Measurements from ENCODE around the gene ANAPC13. TPM values are rescaled to one million over a fixed set of nuclear protein-coding genes. Genes with fewer than 3 reads are reported as not detected.

Gene ANAPC13
- total RNA-seq, 8 experiments from 2014 or later, result 61.5 to 124 (median 103) TPM

DNA sequence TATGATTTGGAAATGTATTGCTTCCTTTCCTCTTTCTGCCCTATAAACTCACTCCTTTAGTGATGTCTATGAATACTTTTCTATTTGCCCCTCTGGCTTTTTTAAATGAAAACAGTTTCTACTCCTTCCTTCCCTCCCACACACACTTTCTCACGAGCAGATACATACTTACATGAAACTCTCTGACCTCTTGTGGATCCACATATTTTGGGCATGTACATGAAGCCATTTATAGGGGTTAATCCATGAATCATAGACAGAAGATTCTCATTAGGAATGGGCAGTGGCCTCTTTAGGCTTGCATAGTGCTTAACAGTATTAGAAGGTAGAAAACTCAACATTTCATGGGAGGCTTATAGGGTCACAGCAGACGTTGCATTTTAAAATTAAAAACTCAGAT is 24.8 kb downstream of the ANAPC13 start:
- ATAC-seq (replicated peaks in 6 of 8), result peak in 2 of 8 experiments; percentile 21 to 24
- peaks cover 4 to 12% of the 10 kb centered on the region in 2 donors for H3K4me1 ChIP-seq (replicated peaks in 1 of 2)
- no peak overlapping the region for H3K4me3 ChIP-seq
- in situ Hi-C loops (cut with MboI; ENCODE audit: low pct_unique_long_range_greater_than_20kb in 2 of 9, low sequenced_read_pairs in 9 of 9, unreplicated experiment in 9 of 9), result no loop called here
- no peak overlapping the region for H3K27ac ChIP-seq
- 0 to 100% (median 73%) methylated on average over 1 to 2 of the region's 2 CpGs; no CpG with 5 or more reads in 3 of the 10 experiments for WGBS, 10 experiments

DNA sequence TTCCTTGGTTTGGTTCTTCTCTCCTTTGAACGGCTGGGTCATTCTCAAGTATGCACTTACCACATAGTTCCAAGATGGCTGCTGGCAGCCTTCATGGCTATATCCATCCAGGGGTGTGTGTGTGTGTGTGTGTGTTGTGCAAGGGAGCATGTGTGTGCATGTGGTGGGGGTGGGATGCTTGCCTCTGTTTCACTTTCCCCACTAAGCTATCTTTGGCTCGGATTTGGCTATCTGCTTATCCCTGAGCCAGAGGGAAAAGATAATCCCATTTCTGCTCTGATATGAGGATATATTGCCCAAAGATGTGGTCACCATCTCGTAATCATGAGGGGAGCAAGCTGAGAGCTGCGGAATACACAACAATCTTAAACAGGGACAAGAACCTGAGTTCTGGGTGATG is 26.2 kb downstream of the ANAPC13 start:
- no peak for ATAC-seq (replicated peaks in 6 of 8)
- Histone ChIP-seq H3K27ac (no peak overlapping the region), H3K4me3 (no peak overlapping the region), H3K4me1 (replicated peaks in 1 of 2) (peaks cover 4 to 12% of the 10 kb centered on the region in 2 donors)
- in situ Hi-C loops (cut with MboI; ENCODE audit: low pct_unique_long_range_greater_than_20kb in 2 of 9, low sequenced_read_pairs in 9 of 9, unreplicated experiment in 9 of 9), result no loop called here
- WGBS, 10 experiments, result 20 to 100% (median 84%) methylated on average over 1 to 4 of the region's 4 CpGs; no CpG with 5 or more reads in 2 of the 10 experiments

DNA sequence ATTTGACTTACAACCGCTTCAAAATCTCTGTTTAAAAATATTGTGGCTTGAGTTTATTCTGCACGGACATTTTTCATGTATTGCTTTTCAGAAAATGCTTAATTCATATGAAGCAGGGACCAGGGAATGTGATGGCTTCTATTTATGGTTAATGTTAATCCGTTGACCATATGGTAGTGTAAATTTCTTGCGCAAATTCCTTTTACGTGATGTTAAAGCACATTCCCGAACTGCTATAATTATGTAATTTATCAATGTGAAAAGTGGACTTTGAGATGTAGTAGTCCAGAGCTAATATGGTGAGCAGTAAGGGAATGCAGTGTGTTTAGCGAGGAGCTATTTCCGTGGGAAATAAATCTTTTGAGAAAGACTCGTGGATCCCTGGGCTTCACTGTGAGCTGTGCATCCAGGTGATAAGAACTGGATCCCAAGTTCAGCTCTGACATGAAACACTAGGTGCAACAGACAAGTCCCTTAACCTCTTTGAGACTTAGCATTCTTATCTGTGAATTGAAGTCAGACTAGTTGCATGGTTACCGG is 27.3 kb downstream of the ANAPC13 start:
- 28 to 92% (median 84%) methylated on average over 1 to 10 of the region's 10 CpGs for WGBS, 10 experiments
- in situ Hi-C loops (cut with MboI; ENCODE audit: low pct_unique_long_range_greater_than_20kb in 2 of 9, low sequenced_read_pairs in 9 of 9, unreplicated experiment in 9 of 9), result no loop called here
- Histone ChIP-seq H3K4me1 (replicated peaks in 1 of 2) (peaks cover 1 to 4% of the 10 kb centered on the region in 2 donors), H3K27ac (no peak overlapping the region), H3K4me3 (no peak overlapping the region)
- peak in 2 of 8 experiments; percentile 25 to 62 for ATAC-seq (replicated peaks in 6 of 8)

DNA sequence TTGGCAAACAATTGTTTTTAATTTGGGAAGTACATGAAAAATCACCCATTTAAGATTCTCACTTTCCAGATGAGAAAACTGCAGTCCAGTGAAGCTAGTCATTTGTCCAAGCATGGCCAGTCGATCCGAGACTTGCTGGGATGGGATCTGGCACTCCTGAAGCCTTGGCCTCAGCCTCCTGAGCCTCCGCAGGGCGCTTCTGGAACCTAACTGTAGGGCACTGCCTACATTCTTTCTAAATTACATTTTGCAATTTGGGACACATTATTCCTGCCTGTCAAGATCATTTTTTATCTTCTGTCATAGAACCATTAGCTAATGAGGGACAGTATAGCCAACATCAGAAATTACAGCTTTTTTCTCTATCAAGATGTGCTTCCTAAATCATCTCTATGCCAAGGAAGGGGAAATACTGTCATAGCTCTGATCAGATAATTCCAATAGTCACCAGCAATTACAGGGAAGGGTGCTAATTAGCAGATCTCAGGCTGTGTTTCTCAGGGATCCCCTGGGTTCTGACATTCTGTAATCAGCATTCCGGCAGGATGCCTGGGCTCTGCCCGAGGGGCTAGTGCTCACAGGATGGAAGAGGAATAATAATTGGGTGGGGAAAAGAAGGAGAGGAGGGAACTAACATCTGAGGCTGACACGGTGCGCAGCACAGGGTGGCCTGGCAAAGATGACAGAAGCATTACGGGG is 28.3 kb downstream of the ANAPC13 start:
- Histone ChIP-seq H3K4me1 (replicated peaks in 1 of 2) (peaks cover 0 to 4% of the 10 kb centered on the region in 2 donors), H3K4me3 (no peak overlapping the region), H3K27ac (no peak overlapping the region)
- WGBS, 10 experiments, result 32 to 90% (median 77%) methylated on average over 2 to 9 of the region's 9 CpGs; no CpG with 5 or more reads in 3 of the 10 experiments
- in situ Hi-C loops (cut with MboI; ENCODE audit: low pct_unique_long_range_greater_than_20kb in 2 of 9, low sequenced_read_pairs in 9 of 9, unreplicated experiment in 9 of 9), result no loop called here
- peak in 6 of 8 experiments; percentile 12 to 90 (median 58) for ATAC-seq (replicated peaks in 6 of 8)

DNA sequence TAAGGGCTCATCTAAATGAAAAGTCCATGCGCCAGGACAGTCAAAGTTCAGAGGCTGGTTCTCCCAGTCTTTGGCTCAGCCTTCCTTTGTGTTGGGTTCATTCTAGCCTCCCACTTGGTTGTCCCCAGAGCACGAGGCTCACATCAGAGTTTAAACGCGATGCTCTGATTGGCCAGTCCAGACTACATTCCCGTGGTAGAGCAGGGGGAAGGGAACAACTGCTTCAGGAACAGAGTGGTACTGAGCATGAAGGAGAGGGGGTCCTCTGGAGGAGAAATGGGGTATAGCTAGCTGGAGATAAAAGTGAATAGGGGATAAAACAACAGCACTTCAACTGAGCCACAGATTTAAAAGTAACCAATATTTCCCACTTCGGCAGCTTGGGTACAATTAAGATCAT is 32.2 kb downstream of the ANAPC13 start:
- no peak overlapping the region for H3K4me3 ChIP-seq
- peaks cover 0 to 4% of the 10 kb centered on the region in 2 donors for H3K4me1 ChIP-seq (replicated peaks in 1 of 2)
- peak in 1 of 8 experiments; percentile 16 for ATAC-seq (replicated peaks in 6 of 8)
- no peak overlapping the region for H3K27ac ChIP-seq
- in situ Hi-C loops (cut with MboI; ENCODE audit: low pct_unique_long_range_greater_than_20kb in 2 of 9, low sequenced_read_pairs in 9 of 9, unreplicated experiment in 9 of 9), result no loop called here
- WGBS, 10 experiments, result 29 to 83% (median 53%) methylated on average over 2 to 5 of the region's 6 CpGs; no CpG with 5 or more reads in 2 of the 10 experiments

DNA sequence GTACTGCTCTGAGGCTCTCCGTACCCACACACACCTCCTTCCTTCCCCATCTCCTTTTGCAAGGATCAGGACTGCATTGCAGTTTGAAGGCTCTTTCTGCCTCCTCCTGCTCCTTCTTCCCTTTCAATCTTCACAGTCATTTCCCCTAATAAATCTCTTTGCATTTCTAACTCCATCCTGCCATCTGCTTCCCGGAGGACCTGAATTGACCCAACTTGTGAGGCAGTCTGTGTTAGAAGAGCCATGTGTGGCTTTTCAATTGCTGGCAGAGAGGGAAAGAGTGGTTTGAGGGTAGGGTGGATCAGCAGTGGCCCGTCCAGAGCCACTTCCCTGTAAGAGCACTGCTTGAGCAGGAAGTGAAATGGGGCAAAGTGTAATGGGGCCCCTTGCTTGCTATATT is 35.8 kb downstream of the ANAPC13 start:
- in situ Hi-C loops (cut with MboI; ENCODE audit: low pct_unique_long_range_greater_than_20kb in 2 of 9, low sequenced_read_pairs in 9 of 9, unreplicated experiment in 9 of 9), result no loop called here
- no peak for ATAC-seq (replicated peaks in 6 of 8)
- WGBS, 10 experiments, result 0 to 100% (median 67%) methylated on average over 1 to 2 of the region's 3 CpGs; no CpG with 5 or more reads in 3 of the 10 experiments

DNA sequence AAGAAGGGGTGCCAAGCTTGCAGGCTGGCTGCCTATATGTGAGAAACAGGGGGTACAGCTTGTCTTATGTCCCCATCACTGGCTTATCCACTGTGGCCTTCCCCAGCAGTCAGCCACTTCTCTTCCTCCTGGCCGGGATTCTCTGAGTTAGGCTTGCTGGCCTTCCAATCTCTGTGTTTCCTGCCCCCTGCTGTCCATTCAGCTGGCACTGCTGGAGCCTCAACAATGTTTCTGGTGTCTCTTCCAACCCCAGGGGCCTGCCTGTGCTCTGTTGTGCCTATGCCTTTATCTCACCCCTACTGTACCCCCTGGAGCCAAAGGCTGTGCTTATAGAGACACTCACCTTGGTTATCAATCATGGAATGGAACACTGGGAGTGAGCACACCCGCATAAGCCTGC is 36.5 kb downstream of the ANAPC13 start:
- ATAC-seq (replicated peaks in 6 of 8), result peak in 3 of 8 experiments; percentile 44 to 67 (median 54)
- 60 to 83% (median 80%) methylated on average over 1 of the region's 2 CpGs; no CpG with 5 or more reads in 7 of the 10 experiments for WGBS, 10 experiments
- Histone ChIP-seq H3K4me3 (no peak overlapping the region), H3K4me1 (replicated peaks in 1 of 2) (no peaks in the 10 kb centered on the region), H3K27ac (no peak overlapping the region)
- in situ Hi-C loops (cut with MboI; ENCODE audit: low pct_unique_long_range_greater_than_20kb in 2 of 9, low sequenced_read_pairs in 9 of 9, unreplicated experiment in 9 of 9), result no loop called here

More for the DNA sequence above, 35.8 kb downstream of the ANAPC13 start:
- no peak overlapping the region for H3K27ac ChIP-seq
- H3K4me1 ChIP-seq (replicated peaks in 1 of 2), result no peaks in the 10 kb centered on the region
- no peak overlapping the region for H3K4me3 ChIP-seq

DNA sequence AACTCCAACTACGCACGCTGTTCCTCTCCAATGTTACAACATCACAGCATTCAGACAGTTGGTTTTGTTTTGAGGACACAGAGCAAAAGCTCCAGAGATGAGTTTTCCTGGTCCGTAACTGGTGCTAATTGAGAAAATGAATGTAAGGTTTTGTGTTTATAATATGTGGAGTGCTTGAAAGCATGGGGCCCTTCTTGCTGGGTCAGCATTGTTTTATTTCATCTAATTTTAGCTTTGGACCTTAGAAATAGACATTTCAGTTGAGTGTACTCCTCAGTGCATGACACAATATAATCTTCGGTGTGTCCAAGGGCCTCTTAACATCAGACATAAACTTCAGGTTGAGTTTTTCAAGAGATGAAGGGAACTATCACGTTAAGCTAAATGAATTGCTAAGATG is 37.1 kb downstream of the ANAPC13 start:
- ATAC-seq (replicated peaks in 6 of 8), result no peak

DNA sequence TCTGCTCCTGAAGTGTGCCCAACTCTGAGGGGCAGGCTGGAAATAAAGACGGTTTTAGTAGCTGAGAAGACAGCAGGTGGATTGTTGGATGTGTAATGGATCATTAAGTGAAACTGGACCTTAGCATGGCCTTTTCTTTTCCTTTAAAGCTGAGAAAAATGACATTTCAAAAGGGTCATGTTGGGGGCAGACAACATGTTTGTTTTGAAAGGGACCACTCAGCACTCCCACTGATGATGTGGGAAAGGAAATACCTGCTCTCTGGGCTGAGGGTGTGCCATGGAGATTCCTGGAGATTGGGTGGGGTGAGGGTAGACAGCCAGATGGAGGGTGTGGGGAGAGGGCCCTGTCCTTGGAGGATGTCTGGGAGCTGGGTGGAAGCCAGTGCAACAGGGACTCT is 38.4 kb downstream of the ANAPC13 start:
- no peaks in the 10 kb centered on the region for H3K4me1 ChIP-seq (replicated peaks in 1 of 2)

More for the DNA sequence above, 37.1 kb downstream of the ANAPC13 start:
- in situ Hi-C loops (cut with MboI; ENCODE audit: low pct_unique_long_range_greater_than_20kb in 2 of 9, low sequenced_read_pairs in 9 of 9, unreplicated experiment in 9 of 9), result no loop called here
- no peaks in the 10 kb centered on the region for H3K4me1 ChIP-seq (replicated peaks in 1 of 2)
- no peak overlapping the region for H3K4me3 ChIP-seq
- 90 to 100% (median 97%) methylated on average over 1 to 5 of the region's 5 CpGs for WGBS, 10 experiments
- no peak overlapping the region for H3K27ac ChIP-seq

DNA sequence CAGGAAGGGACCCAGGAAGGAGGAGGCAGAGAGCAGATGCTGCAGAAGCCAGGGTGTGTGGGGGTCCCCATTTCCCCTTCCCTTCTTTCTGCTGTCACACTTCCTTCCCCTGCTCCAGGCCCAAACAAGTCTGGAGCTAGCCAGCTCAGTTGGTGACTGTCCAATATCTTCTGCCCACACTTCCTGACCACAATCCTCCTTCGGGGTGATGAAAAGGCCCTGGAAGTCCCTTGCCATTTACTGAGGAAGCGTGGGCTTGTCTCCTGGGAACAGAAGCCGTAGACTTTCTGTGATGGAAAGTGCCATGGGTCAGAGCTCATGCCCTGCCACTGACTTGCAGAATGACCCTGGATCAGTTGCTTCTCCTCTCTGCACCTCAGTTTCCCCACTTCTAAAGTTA is 39.0 kb downstream of the ANAPC13 start:
- in situ Hi-C loops (cut with MboI; ENCODE audit: low pct_unique_long_range_greater_than_20kb in 2 of 9, low sequenced_read_pairs in 9 of 9, unreplicated experiment in 9 of 9), result no loop called here
- ATAC-seq (replicated peaks in 6 of 8), result no peak
- H3K4me3 ChIP-seq, result no peak overlapping the region
- no peaks in the 10 kb centered on the region for H3K4me1 ChIP-seq (replicated peaks in 1 of 2)
- H3K27ac ChIP-seq, result no peak overlapping the region
- 0 to 100% (median 82%) methylated on average over 1 to 3 of the region's 3 CpGs; no CpG with 5 or more reads in 4 of the 10 experiments for WGBS, 10 experiments

More for the DNA sequence above, 38.4 kb downstream of the ANAPC13 start:
- ATAC-seq (replicated peaks in 6 of 8), result peak in 2 of 8 experiments; percentile 19 to 40
- in situ Hi-C loops (cut with MboI; ENCODE audit: low pct_unique_long_range_greater_than_20kb in 2 of 9, low sequenced_read_pairs in 9 of 9, unreplicated experiment in 9 of 9), result no loop called here
- WGBS, 10 experiments, result 43% methylated on average over 1 of the region's 1 CpG; no CpG with 5 or more reads in 9 of the 10 experiments
- H3K27ac ChIP-seq, result no peak overlapping the region
- no peak overlapping the region for H3K4me3 ChIP-seq

DNA sequence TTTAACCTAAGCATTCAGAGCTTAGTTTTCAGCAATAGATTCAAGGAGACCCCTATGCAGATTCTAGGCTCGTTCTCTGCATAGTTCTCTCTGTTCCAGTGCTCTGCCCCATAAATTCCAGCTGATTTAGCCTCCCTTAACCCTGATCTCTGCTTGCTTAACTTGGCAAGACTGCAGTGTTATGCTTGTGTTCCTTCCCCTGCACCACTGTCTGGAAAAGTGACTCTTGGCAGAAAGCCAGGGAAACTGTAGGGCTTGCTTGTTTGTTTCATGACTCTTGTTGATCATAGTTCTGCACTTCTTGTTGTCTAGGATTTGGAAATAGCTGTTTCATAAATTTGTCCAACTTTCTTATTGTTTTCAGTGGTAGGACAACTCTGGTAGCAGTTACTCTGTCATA is 40.1 kb downstream of the ANAPC13 start:
- no peak overlapping the region for H3K27ac ChIP-seq
- H3K4me3 ChIP-seq, result no peak overlapping the region
- ATAC-seq (replicated peaks in 6 of 8), result peak in 2 of 8 experiments; percentile 20 to 25
- in situ Hi-C loops (cut with MboI; ENCODE audit: low pct_unique_long_range_greater_than_20kb in 2 of 9, low sequenced_read_pairs in 9 of 9, unreplicated experiment in 9 of 9), result no loop called here
- no peaks in the 10 kb centered on the region for H3K4me1 ChIP-seq (replicated peaks in 1 of 2)
- WGBS, 10 experiments, result 14 to 80% (median 55%) methylated on average over 1 of the region's 1 CpG; no CpG with 5 or more reads in 4 of the 10 experiments

DNA sequence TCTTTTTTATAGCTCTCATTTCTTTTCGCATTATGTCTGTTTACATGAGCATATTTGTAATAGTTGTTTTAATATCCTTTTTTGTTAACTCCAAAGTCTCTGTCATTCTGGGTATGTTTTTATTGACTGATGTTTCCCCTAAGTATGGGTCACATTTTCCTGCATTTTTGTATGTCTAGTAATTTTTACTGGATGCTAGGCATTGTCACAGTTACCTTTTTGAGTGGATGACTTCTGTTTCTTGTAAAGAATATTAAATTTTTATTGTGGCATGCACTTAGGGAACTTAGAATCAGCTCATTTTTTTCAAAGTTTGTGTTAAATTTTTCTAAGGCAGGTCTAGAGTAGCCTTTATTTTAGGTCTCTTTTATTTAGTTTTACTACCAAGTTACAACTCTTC is 40.7 kb downstream of the ANAPC13 start:
- Histone ChIP-seq H3K27ac (no peak overlapping the region), H3K4me1 (replicated peaks in 1 of 2) (no peaks in the 10 kb centered on the region), H3K4me3 (no peak overlapping the region)
- in situ Hi-C loops (cut with MboI; ENCODE audit: low pct_unique_long_range_greater_than_20kb in 2 of 9, low sequenced_read_pairs in 9 of 9, unreplicated experiment in 9 of 9), result no loop called here
- 91 to 100% (median 99%) methylated on average over 1 of the region's 1 CpG; no CpG with 5 or more reads in 2 of the 10 experiments for WGBS, 10 experiments
- ATAC-seq (replicated peaks in 6 of 8), result no peak

DNA sequence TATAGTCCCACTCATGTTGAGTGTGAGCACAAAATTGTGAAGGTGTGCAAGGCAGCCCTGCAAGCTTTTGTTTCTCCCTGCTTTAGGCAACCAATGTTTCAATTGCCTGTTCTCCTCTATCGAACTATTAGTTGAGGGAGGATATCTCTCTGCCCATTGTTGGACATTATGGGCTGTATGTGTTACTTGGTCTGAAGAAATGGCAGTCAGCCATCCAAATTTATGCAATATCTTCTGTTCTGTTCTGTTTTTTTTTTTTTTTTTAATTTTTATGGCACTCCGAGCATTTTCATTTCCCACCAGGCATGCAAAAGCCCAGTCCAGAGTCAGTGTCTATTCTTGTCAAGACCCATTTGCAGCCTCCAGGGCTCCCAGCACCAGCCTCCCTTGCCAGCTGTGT is 44.0 kb downstream of the ANAPC13 start:
- H3K4me1 ChIP-seq (replicated peaks in 1 of 2), result no peaks in the 10 kb centered on the region
- in situ Hi-C loops (cut with MboI; ENCODE audit: low pct_unique_long_range_greater_than_20kb in 2 of 9, low sequenced_read_pairs in 9 of 9, unreplicated experiment in 9 of 9), result no loop called here
- no peak overlapping the region for H3K27ac ChIP-seq
- no peak for ATAC-seq (replicated peaks in 6 of 8)
- H3K4me3 ChIP-seq, result no peak overlapping the region
- 58 to 100% (median 93%) methylated on average over 1 to 2 of the region's 2 CpGs; no CpG with 5 or more reads in 1 of the 10 experiments for WGBS, 10 experiments

Measured in motor neuron (in vitro differentiated cells).